GM21367 (cell line): ENCODE data around the gene VSIG8.
"Not testable (repeated sequence)": the region's sequence is repeated elsewhere in the genome, so short reads cannot be mapped to it uniquely, and the experiment has no call there.

Source experiments
- ATAC-seq: cut with Tn5 transposase; IDR thresholded peaks from one replicate; pipeline ENCODE4 v1.9.1; 2021; ENCODE audit not compliant: unreplicated experiment

The VSIG8 gene

GRCh38 chr1:159862557-159862956 lies at the start of gene VSIG8:
Gene VSIG8, minus strand, starts transcription at chr1:159862657. Its CDS starts 136 bp downstream, at chr1:159862521.
- ATAC-seq = no peak

- no peak for ATAC-seq
Observed at GRCh38 chr1:159911326-159912070, 49.0 kb upstream of the VSIG8 start.

- ATAC-seq = no peak
Observed at GRCh38 chr1:159908031-159908940, 45.8 kb upstream of the VSIG8 start.

GRCh38 chr1:159906960-159907359 lies 44.5 kb upstream of the VSIG8 start:
- no peak for ATAC-seq

- ATAC-seq = not testable (repeated sequence)
Observed at GRCh38 chr1:159904036-159904435, 41.6 kb upstream of the VSIG8 start.

- ATAC-seq = no peak
Observed at GRCh38 chr1:159902541-159902940, 40.1 kb upstream of the VSIG8 start.

- no peak for ATAC-seq
Observed at GRCh38 chr1:159900755-159901360, 38.4 kb upstream of the VSIG8 start.

- no peak for ATAC-seq
Observed at GRCh38 chr1:159900086-159900680, 37.7 kb upstream of the VSIG8 start, which contains the start of gene CFAP45. Gene CFAP45, minus strand, starts transcription at chr1:159900165. Its CDS starts 67 bp downstream, at chr1:159900098.

GRCh38 chr1:159899634-159900033 lies 37.2 kb upstream of the VSIG8 start:
- not testable (repeated sequence) for ATAC-seq

- no peak for ATAC-seq
Observed at GRCh38 chr1:159898527-159898926, 36.1 kb upstream of the VSIG8 start.

- no peak for ATAC-seq
Observed at GRCh38 chr1:159897962-159898361, 35.5 kb upstream of the VSIG8 start.

- ATAC-seq = no peak
Observed at GRCh38 chr1:159896546-159896930, 34.1 kb upstream of the VSIG8 start.

- no peak for ATAC-seq
Observed at GRCh38 chr1:159895836-159896545, 33.5 kb upstream of the VSIG8 start.

- ATAC-seq = no peak
Observed at GRCh38 chr1:159895286-159895685, 32.8 kb upstream of the VSIG8 start.

- no peak for ATAC-seq
Observed at GRCh38 chr1:159892944-159893343, 30.5 kb upstream of the VSIG8 start.

- peak; percentile 79 for ATAC-seq
Observed at GRCh38 chr1:159891275-159892157, 29.1 kb upstream of the VSIG8 start.

GRCh38 chr1:159890390-159890789 lies 27.9 kb upstream of the VSIG8 start:
- ATAC-seq = no peak

- ATAC-seq = peak; percentile 93
Observed at GRCh38 chr1:159889821-159890252, 27.4 kb upstream of the VSIG8 start.

- no peak for ATAC-seq
Observed at GRCh38 chr1:159889202-159889601, 26.7 kb upstream of the VSIG8 start.
